Skeletal muscle tissue (tissue), 1 donor: ENCODE measurements around the gene GNGT2. TPM values are rescaled to one million over a fixed set of nuclear protein-coding genes. Genes with fewer than 3 reads are reported as not detected.

Experiments used
- total RNA-seq: library from RNA; depleted of rRNA; stranded (reverse); fragments of >200 nt; gene quantifications from one replicate; pipeline ENCODE4 v1.2.3, GENCODE V29; 2014

The GNGT2 gene
- total RNA-seq, 1 donor from 2014 or later = 2.1 TPM

Other genes with a start within 250 kb of the GNGT2 start
- not detected for gene GIP, start 242.0 kb downstream of the GNGT2 start, total RNA-seq
- gene IGF2BP1, start 213.2 kb downstream of the GNGT2 start, total RNA-seq = 4.7 TPM
- not detected for gene B4GALNT2, start 77.8 kb downstream of the GNGT2 start, total RNA-seq
- gene ABI3, start 133 bp upstream of the GNGT2 start, total RNA-seq = 1.0 TPM
- 13.6 TPM for gene PHOSPHO1, start 20.2 kb upstream of the GNGT2 start, total RNA-seq
- 26.6 TPM for gene ZNF652, start 151.7 kb upstream of the GNGT2 start, total RNA-seq
- gene PHB1, start 204.3 kb upstream of the GNGT2 start, total RNA-seq = 105 TPM